Activated CD8-positive, alpha-beta T cell treated with anti-CD3 and anti-CD28 coated beads for 36 hours (primary cell): ENCODE measurements around the gene RFNG. TPM values are rescaled to one million over a fixed set of nuclear protein-coding genes. Genes with fewer than 3 reads are reported as not detected.

Source experiments
- ATAC-seq: fragments of 200-7000 bp; cut with Tn5 transposase; one replicate; pipeline ENCODE4 v1.10.0; 2021; ENCODE audit warnings: mild to moderate bottlenecking, moderate library complexity
- CTCF ChIA-PET: fragments of 350-600 bp; sonication (Branson Sonifier 250); formaldehyde crosslinking; loops from one replicate; lab custom pipeline; 2021; ENCODE audit warnings: antibody characterized with exemption; lab: Charles Lee
- POLR2A ChIA-PET: fragments of 350-600 bp; sonication (Branson Sonifier 250); formaldehyde crosslinking; loops from one replicate; lab custom pipeline; 2021; ENCODE audit warnings: antibody characterized with exemption; lab: Charles Lee
- DNase-seq: peaks from one replicate; pipeline ENCODE4 v3.0.0-alpha.2; 2020
- H3K27ac Mint-ChIP-seq: one replicate; pipeline ENCODE4 v1.8.0; 2021; ENCODE audit warnings: mild to moderate bottlenecking, mixed read lengths
- H3K27me3 Mint-ChIP-seq: one replicate; pipeline ENCODE4 v1.8.0; 2021; ENCODE audit warnings: mixed read lengths
- H3K36me3 Mint-ChIP-seq: one replicate; pipeline ENCODE4 v1.8.0; 2021; ENCODE audit warnings: low read depth, mixed read lengths
- H3K4me1 Mint-ChIP-seq: one replicate; pipeline ENCODE4 v1.8.0; 2021; ENCODE audit warnings: low read depth, mixed read lengths
- H3K4me3 Mint-ChIP-seq: one replicate; pipeline ENCODE4 v1.8.0; 2021; ENCODE audit warnings: mild to moderate bottlenecking, moderate library complexity, mixed read lengths
- H3K9me3 Mint-ChIP-seq: one replicate; pipeline ENCODE4 v1.8.0; 2021; ENCODE audit warnings: mixed read lengths
- intact Hi-C: fragments of 100-400 bp; cut with micrococcal nuclease; formaldehyde crosslinking; loops from one replicate; pipeline ENCODE4 v1.10.0; 2022
- total RNA-seq, 2 experiments: library from RNA; stranded (reverse); gene quantifications; one replicate each; pipeline ENCODE4 v1.2.3, GENCODE V29; 2021
- TF ChIP-seq, protein P1 (sequence below): fragments of 200-600 bp; IDR thresholded peaks from one replicate; pipeline ENCODE4 v1.8.0; 2022; ENCODE audit warnings: antibody characterized with exemption, mild to moderate bottlenecking

RFNG gene
- total RNA-seq, 2 experiments from 2014 or later: 14.2 to 15.3 TPM

GRCh38 chr17:81998691-81999438 lies 52.7 kb downstream of the RFNG start:
- TF ChIP-seq, protein P1, sequence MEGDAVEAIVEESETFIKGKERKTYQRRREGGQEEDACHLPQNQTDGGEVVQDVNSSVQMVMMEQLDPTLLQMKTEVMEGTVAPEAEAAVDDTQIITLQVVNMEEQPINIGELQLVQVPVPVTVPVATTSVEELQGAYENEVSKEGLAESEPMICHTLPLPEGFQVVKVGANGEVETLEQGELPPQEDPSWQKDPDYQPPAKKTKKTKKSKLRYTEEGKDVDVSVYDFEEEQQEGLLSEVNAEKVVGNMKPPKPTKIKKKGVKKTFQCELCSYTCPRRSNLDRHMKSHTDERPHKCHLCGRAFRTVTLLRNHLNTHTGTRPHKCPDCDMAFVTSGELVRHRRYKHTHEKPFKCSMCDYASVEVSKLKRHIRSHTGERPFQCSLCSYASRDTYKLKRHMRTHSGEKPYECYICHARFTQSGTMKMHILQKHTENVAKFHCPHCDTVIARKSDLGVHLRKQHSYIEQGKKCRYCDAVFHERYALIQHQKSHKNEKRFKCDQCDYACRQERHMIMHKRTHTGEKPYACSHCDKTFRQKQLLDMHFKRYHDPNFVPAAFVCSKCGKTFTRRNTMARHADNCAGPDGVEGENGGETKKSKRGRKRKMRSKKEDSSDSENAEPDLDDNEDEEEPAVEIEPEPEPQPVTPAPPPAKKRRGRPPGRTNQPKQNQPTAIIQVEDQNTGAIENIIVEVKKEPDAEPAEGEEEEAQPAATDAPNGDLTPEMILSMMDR: no peak
- DNase-seq (no peak), ATAC-seq (no peak)
- H3K27me3 Mint-ChIP-seq: no peaks in the 10 kb centered on the region
- CTCF ChIA-PET: no interaction called here
- no peaks in the 10 kb centered on the region for H3K9me3 Mint-ChIP-seq
- POLR2A ChIA-PET: no interaction called here
- H3K4me1 Mint-ChIP-seq: no peaks in the 10 kb centered on the region
- H3K4me3 Mint-ChIP-seq: no peak overlapping the region
- intact Hi-C loops: no loop called here
- H3K27ac Mint-ChIP-seq: no peak overlapping the region
- no peaks in the 10 kb centered on the region for H3K36me3 Mint-ChIP-seq

GRCh38 chr17:81998212-81998611 lies 53.4 kb downstream of the RFNG start:
- Mint-ChIP-seq H3K27ac (no peak overlapping the region), H3K4me3 (no peak overlapping the region), H3K9me3 (no peaks in the 10 kb centered on the region), H3K27me3 (no peaks in the 10 kb centered on the region), H3K36me3 (no peaks in the 10 kb centered on the region), H3K4me1 (no peaks in the 10 kb centered on the region)
- TF ChIP-seq, protein P1: no peak
- intact Hi-C loops: no loop called here
- ChIA-PET CTCF (interaction anchor here (1.2 kb wide), 2 partner anchors 23 to 38 kb away, joined by 4 read pairs; no protein-coding TSS in a partner anchor), POLR2A (no interaction called here)
- DNase-seq: no peak
- no peak for ATAC-seq

Other genes with a start within 250 kb of the RFNG start
- gene GCGR, start 247.7 kb downstream of the RFNG start, total RNA-seq: not detected
- gene MCRIP1, start 218.5 kb downstream of the RFNG start, total RNA-seq: 10 to 100 TPM; 55.1 to 56.5 TPM
- not detected for gene PPP1R27, start 216.8 kb downstream of the RFNG start, total RNA-seq
- 100 to 1,000 TPM; 408 to 434 TPM for gene P4HB, start 191.3 kb downstream of the RFNG start, total RNA-seq
- gene ARHGDIA, start 180.5 kb downstream of the RFNG start, total RNA-seq: 100 to 1,000 TPM; 450 to 470 TPM
- 100 to 1,000 TPM; 241 TPM for gene ALYREF, start 160.2 kb downstream of the RFNG start, total RNA-seq
- 100 to 1,000 TPM; 122 to 130 TPM for gene ANAPC11, start 160.1 kb downstream of the RFNG start, total RNA-seq
- gene NPB, start 149.6 kb downstream of the RFNG start, total RNA-seq: under 1 TPM in 1 of 2 experiments, not detected in 1; 0.18 TPM
- 10 to 100 TPM; 20.5 to 22.6 TPM for gene PCYT2, start 140.4 kb downstream of the RFNG start, total RNA-seq
- 10 to 100 TPM; 28.1 to 32.0 TPM for gene SIRT7, start 133.6 kb downstream of the RFNG start, total RNA-seq
- gene MAFG, start 124.1 kb downstream of the RFNG start, total RNA-seq: 10 to 100 TPM; 12.4 to 14.1 TPM
- gene PYCR1, start 114.5 kb downstream of the RFNG start, total RNA-seq: 100 to 1,000 TPM; 140 to 141 TPM
- not detected for gene MYADML2, start 104.6 kb downstream of the RFNG start, total RNA-seq
- gene NOTUM, start 90.6 kb downstream of the RFNG start, total RNA-seq: under 1 TPM; 0.41 to 0.49 TPM
- 10 to 100 TPM; 18.7 to 24.5 TPM for gene ASPSCR1, start 74.2 kb downstream of the RFNG start, total RNA-seq
- 10 to 100 TPM; 88.7 to 98.1 TPM for gene CENPX, start 28.9 kb downstream of the RFNG start, total RNA-seq
- 10 to 100 TPM; 12.9 TPM for gene LRRC45, start 28.5 kb downstream of the RFNG start, total RNA-seq
- gene RAC3, start 20.1 kb downstream of the RFNG start, total RNA-seq: 1 to 10 TPM; 5.5 to 5.8 TPM
- 100 to 1,000 TPM in 1 of 2 experiments, 10 to 100 TPM in 1; 99.2 to 101 TPM for gene DCXR, start 14.1 kb downstream of the RFNG start, total RNA-seq
- gene GPS1, start 87 bp upstream of the RFNG start, total RNA-seq: 10 to 100 TPM; 82.7 to 88.6 TPM
- gene DUS1L, start 14.0 kb upstream of the RFNG start, total RNA-seq: 100 to 1,000 TPM; 139 to 140 TPM
- gene FASN, start 46.4 kb upstream of the RFNG start, total RNA-seq: 100 to 1,000 TPM; 250 to 260 TPM
- gene CCDC57, start 161.0 kb upstream of the RFNG start, total RNA-seq: 10 to 100 TPM; 56.6 to 64.2 TPM
- gene SLC16A3, start 177.2 kb upstream of the RFNG start, total RNA-seq: 100 to 1,000 TPM; 183 to 193 TPM
- gene CSNK1D, start 221.9 kb upstream of the RFNG start, total RNA-seq: 10 to 100 TPM; 90.6 to 97.0 TPM